ENCODE measurements around the gene MBP. TPM values are rescaled to one million over a fixed set of nuclear protein-coding genes. Genes with fewer than 3 reads are reported as not detected.

MBP gene
- total RNA-seq, 2 experiments from 2014 or later: 75.4 to 79.2 TPM

GRCh38 chr18:77096936-77097886 is 35.4 kb downstream of the MBP start:
- Mint-ChIP-seq H3K4me3 (no peak overlapping the region), H3K9me3 (no peaks in the 10 kb centered on the region), H3K27me3 (no peaks in the 10 kb centered on the region), H3K27ac (peak overlapping the region; percentile 97), H3K36me3 (ENCODE audit: low read depth) (peaks cover 71% of the 10 kb centered on the region), H3K4me1 (ENCODE audit: low read depth) (peaks cover 85% of the 10 kb centered on the region)
- TF ChIP-seq CTCF (IDR thresholded peaks at IDR 0.05): no peak
- Histone ChIP-seq H3K27ac (ENCODE audit: low read depth in 1 of 2, low read length in 2 of 2) (no peak overlapping the region), H3K4me3 (ENCODE audit: low read length) (no peak overlapping the region), H3K36me3 (ENCODE audit: insufficient read depth, low read length) (peaks cover 61% of the 10 kb centered on the region), H3K4me1 (ENCODE audit: insufficient read depth, low read length) (peaks cover 89% of the 10 kb centered on the region), H3K27me3 (ENCODE audit: control insufficient read depth in 1 of 2, insufficient read depth in 2 of 2, low read length in 2 of 2) (no peaks in the 10 kb centered on the region), H3K9me3 (ENCODE audit: control insufficient read depth in 1 of 2, insufficient read depth in 1 of 2, low read length in 2 of 2) (no peaks in the 10 kb centered on the region)
- intact Hi-C loops (cut with DNase I, micrococcal nuclease): no loop called here
- CTCF ChIA-PET: interaction anchor here (0.7 to 1.3 kb wide), 6 partner anchors 25 to 97 kb away, joined by 3 to 5 read pairs (median 4); no protein-coding TSS in a partner anchor
- no peak for ATAC-seq (ENCODE audit: poor library complexity)
- POLR2A ChIA-PET: interaction anchor here (1.0 to 1.6 kb wide), 5 partner anchors 11 to 34 kb away, joined by 3 to 6 read pairs (median 3); no protein-coding TSS in a partner anchor
- DNase-seq: no peak

- POLR2A ChIA-PET: interaction anchor here (1.3 kb wide), 1 partner anchor 15 kb away, joined by 3 read pairs; no protein-coding TSS in a partner anchor
- no peak for ATAC-seq (ENCODE audit: poor library complexity)
- CTCF ChIA-PET: interaction anchor here (0.9 to 1.3 kb wide), 3 partner anchors 26 to 95 kb away, joined by 3 to 4 read pairs (median 3); no protein-coding TSS in a partner anchor
- peaks cover 84% of the 10 kb centered on the region for H3K4me1 Mint-ChIP-seq (ENCODE audit: low read depth)
- peak overlapping the region; percentile 73 for H3K27ac Mint-ChIP-seq
- Histone ChIP-seq H3K4me3 (ENCODE audit: low read length) (no peak overlapping the region), H3K36me3 (ENCODE audit: insufficient read depth, low read length) (peaks cover 61% of the 10 kb centered on the region), H3K9me3 (ENCODE audit: control insufficient read depth in 1 of 2, insufficient read depth in 1 of 2, low read length in 2 of 2) (no peaks in the 10 kb centered on the region), H3K4me1 (ENCODE audit: insufficient read depth, low read length) (peaks cover 85% of the 10 kb centered on the region), H3K27me3 (ENCODE audit: control insufficient read depth in 1 of 2, insufficient read depth in 2 of 2, low read length in 2 of 2) (no peaks in the 10 kb centered on the region), H3K27ac (ENCODE audit: low read depth in 1 of 2, low read length in 2 of 2) (peak overlapping the region in 1 of 2 donors; percentile 20)
- H3K9me3 Mint-ChIP-seq: no peaks in the 10 kb centered on the region
- intact Hi-C loops (cut with DNase I, micrococcal nuclease): no loop called here
- H3K4me3 Mint-ChIP-seq: peak overlapping the region; percentile 16
- no peak for TF ChIP-seq CTCF (IDR thresholded peaks at IDR 0.05)
- H3K36me3 Mint-ChIP-seq (ENCODE audit: low read depth): peaks cover 71% of the 10 kb centered on the region
- DNase-seq: peak in 1 of 14 experiments; percentile 39
- H3K27me3 Mint-ChIP-seq: no peaks in the 10 kb centered on the region
These were observed 36.9 kb downstream of the MBP start for GRCh38 chr18:77095391-77096371.

GRCh38 chr18:77093586-77093985 is 39.0 kb downstream of the MBP start:
- no peak for TF ChIP-seq CTCF (IDR thresholded peaks at IDR 0.05)
- Mint-ChIP-seq H3K27me3 (no peaks in the 10 kb centered on the region), H3K36me3 (ENCODE audit: low read depth) (peaks cover 77% of the 10 kb centered on the region), H3K4me3 (no peak overlapping the region), H3K4me1 (ENCODE audit: low read depth) (peaks cover 77% of the 10 kb centered on the region), H3K9me3 (no peaks in the 10 kb centered on the region), H3K27ac (peak overlapping the region; percentile 58)
- Histone ChIP-seq H3K4me1 (ENCODE audit: insufficient read depth, low read length) (peaks cover 84% of the 10 kb centered on the region), H3K27me3 (ENCODE audit: control insufficient read depth in 1 of 2, insufficient read depth in 2 of 2, low read length in 2 of 2) (no peaks in the 10 kb centered on the region), H3K36me3 (ENCODE audit: insufficient read depth, low read length) (peaks cover 73% of the 10 kb centered on the region), H3K9me3 (ENCODE audit: control insufficient read depth in 1 of 2, insufficient read depth in 1 of 2, low read length in 2 of 2) (no peaks in the 10 kb centered on the region), H3K4me3 (ENCODE audit: low read length) (no peak overlapping the region), H3K27ac (ENCODE audit: low read depth in 1 of 2, low read length in 2 of 2) (no peak overlapping the region)
- DNase-seq: no peak
- POLR2A ChIA-PET: interaction anchor here (1.0 kb wide), 1 partner anchor 10 kb away, joined by 3 read pairs; no protein-coding TSS in a partner anchor
- CTCF ChIA-PET: no interaction called here
- intact Hi-C loops (cut with DNase I, micrococcal nuclease): no loop called here
- ATAC-seq (ENCODE audit: poor library complexity): no peak
